ENCODE results near the gene MTA2. TPM values are rescaled to one million over a fixed set of nuclear protein-coding genes. Genes with fewer than 3 reads are reported as not detected.
"Not testable (repeated sequence)": the region's sequence is repeated elsewhere in the genome, so short reads cannot be mapped to it uniquely, and the experiment has no call there.

The MTA2 gene
- total RNA-seq, 2 donors from 2014 or later = 38.1 to 60.6 TPM

GRCh38 chr11:62555464-62556107, 46.1 kb downstream of the MTA2 start:
- DNase-seq (no peak), ATAC-seq (peak in 1 of 2 donors; percentile 5)
- intact Hi-C loops (cut with DNase I) = loop anchor here in 1 of 2 donors (5.0 kb wide), 1 partner anchor 158 kb away; no protein-coding TSS in a partner anchor

GRCh38 chr11:62554387-62555167, 47.1 kb downstream of the MTA2 start:
- DNase-seq (peak; percentile 39), ATAC-seq (no peak)
- intact Hi-C loops (cut with DNase I) = loop anchor here in 1 of 2 donors (5.0 kb wide), 1 partner anchor 157 kb away; no protein-coding TSS in a partner anchor

- ATAC-seq = no peak
- DNase-seq = peak; percentile 25
- intact Hi-C loops (cut with DNase I) = no loop called here
Observed at GRCh38 chr11:62553839-62554361, 47.8 kb downstream of the MTA2 start.

GRCh38 chr11:62553080-62553838, 48.4 kb downstream of the MTA2 start:
- intact Hi-C loops (cut with DNase I) = no loop called here
- DNase-seq (peak; percentile 88), ATAC-seq (peak; percentile 75 to 83)

- no peak for ATAC-seq
- DNase-seq = peak; percentile 24
Observed at GRCh38 chr11:62552485-62553079, 49.1 kb downstream of the MTA2 start.

GRCh38 chr11:62550478-62550877, 51.2 kb downstream of the MTA2 start:
- intact Hi-C loops (cut with DNase I); DNase-seq; ATAC-seq: not testable (repeated sequence)

More at GRCh38 chr11:62552485-62553079, 49.1 kb downstream of the MTA2 start:
- intact Hi-C loops (cut with DNase I) = no loop called here

GRCh38 chr11:62548545-62549335, 52.9 kb downstream of the MTA2 start:
- intact Hi-C loops (cut with DNase I) = loop anchor here in 1 of 2 donors (10.0 kb wide), 1 partner anchor 154 kb away; no protein-coding TSS in a partner anchor
- ATAC-seq = no peak
- peak; percentile 76 for DNase-seq

- ATAC-seq = no peak
- intact Hi-C loops (cut with DNase I) = loop anchor here in 1 of 2 donors (10.0 kb wide), 1 partner anchor 153 kb away; no protein-coding TSS in a partner anchor
- peak; percentile 49 for DNase-seq
Observed at GRCh38 chr11:62547691-62548281, 53.9 kb downstream of the MTA2 start.

GRCh38 chr11:62546929-62547625, 54.6 kb downstream of the MTA2 start:
- intact Hi-C loops (cut with DNase I) = loop anchor here in 1 of 2 donors (10.0 kb wide), 1 partner anchor 152 kb away; no protein-coding TSS in a partner anchor
- ATAC-seq (no peak), DNase-seq (peak; percentile 50)

- intact Hi-C loops (cut with DNase I) = loop anchor here in 1 of 2 donors (10.0 kb wide), 1 partner anchor 152 kb away; no protein-coding TSS in a partner anchor
- ATAC-seq (peak; percentile 72 to 74), DNase-seq (peak; percentile 87)
Observed at GRCh38 chr11:62546244-62546928, 55.3 kb downstream of the MTA2 start, which contains the start of gene AHNAK. Gene AHNAK, minus strand, starts transcription at chr11:62546806. Its CDS starts 10,708 bp downstream, at chr11:62536098.

GRCh38 chr11:62545437-62546243, 56.0 kb downstream of the MTA2 start:
- DNase-seq (peak; percentile 95), ATAC-seq (peak; percentile 58 to 69)
- intact Hi-C loops (cut with DNase I) = loop anchor here in 1 of 2 donors (10.0 kb wide), 1 partner anchor 151 kb away; no protein-coding TSS in a partner anchor

GRCh38 chr11:62544581-62545436, 56.9 kb downstream of the MTA2 start:
- intact Hi-C loops (cut with DNase I) = loop anchor here (5.0 to 10.0 kb wide), 4 partner anchors 38 to 150 kb away; no protein-coding TSS in a partner anchor
- peak in 1 of 2 donors; percentile 0 for ATAC-seq
- DNase-seq = peak; percentile 54

GRCh38 chr11:62543680-62544444, 57.8 kb downstream of the MTA2 start:
- intact Hi-C loops (cut with DNase I) = loop anchor here (5.0 to 10.0 kb wide), 4 partner anchors 37 to 149 kb away; no protein-coding TSS in a partner anchor
- DNase-seq = no peak
- no peak for ATAC-seq

Measured in left cardiac atrium (tissue), 4 donors.